ENCODE data around the gene HIF1A.

HIF1A gene

DNA sequence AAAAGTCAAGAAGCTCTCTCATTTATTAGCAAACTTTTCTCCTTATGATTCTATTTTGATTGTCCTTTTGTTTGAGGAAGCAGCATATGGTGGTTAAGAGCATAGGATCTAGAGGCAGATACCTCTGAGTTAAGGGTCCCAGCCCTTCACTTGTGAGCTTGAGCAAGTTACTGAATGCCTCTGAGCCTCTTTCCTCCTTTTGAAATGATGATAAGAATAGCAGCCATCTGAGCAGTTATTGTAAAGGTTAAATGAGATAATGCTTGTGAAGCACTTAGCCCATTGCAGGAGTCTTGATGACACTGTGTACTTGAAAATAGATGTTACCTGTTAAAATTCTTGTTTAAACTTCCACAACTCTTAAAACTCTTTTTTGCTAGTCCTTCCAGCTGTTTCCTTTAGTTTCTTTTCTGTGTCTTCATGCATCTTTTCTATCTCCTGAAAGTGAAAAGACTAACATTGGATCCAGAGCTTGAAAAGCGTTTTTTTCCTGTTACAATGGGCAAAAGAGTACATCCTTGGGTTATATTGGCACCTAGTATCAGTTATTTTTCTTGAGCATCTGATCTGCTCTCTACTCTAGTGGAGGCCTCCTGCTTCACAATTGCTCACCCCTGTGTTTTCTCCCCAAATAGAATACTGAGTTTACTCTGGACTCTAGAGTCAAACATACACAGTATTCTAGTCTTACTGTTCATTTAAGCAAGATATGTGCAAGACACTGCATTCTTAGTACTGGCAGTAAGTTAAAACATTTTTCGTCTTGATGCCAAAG is 3.1 kb downstream of the HIF1A start:
- peak overlapping the region; percentile 96 for H3K4me3 ChIP-seq (ENCODE audit: low read length)
- DNase-seq (ENCODE audit: low read depth): no peak
- TF ChIP-seq, protein P1, sequence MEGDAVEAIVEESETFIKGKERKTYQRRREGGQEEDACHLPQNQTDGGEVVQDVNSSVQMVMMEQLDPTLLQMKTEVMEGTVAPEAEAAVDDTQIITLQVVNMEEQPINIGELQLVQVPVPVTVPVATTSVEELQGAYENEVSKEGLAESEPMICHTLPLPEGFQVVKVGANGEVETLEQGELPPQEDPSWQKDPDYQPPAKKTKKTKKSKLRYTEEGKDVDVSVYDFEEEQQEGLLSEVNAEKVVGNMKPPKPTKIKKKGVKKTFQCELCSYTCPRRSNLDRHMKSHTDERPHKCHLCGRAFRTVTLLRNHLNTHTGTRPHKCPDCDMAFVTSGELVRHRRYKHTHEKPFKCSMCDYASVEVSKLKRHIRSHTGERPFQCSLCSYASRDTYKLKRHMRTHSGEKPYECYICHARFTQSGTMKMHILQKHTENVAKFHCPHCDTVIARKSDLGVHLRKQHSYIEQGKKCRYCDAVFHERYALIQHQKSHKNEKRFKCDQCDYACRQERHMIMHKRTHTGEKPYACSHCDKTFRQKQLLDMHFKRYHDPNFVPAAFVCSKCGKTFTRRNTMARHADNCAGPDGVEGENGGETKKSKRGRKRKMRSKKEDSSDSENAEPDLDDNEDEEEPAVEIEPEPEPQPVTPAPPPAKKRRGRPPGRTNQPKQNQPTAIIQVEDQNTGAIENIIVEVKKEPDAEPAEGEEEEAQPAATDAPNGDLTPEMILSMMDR (conservative IDR thresholded peaks at IDR 0.05; ENCODE audit: low read depth, low read length): no peak

DNA sequence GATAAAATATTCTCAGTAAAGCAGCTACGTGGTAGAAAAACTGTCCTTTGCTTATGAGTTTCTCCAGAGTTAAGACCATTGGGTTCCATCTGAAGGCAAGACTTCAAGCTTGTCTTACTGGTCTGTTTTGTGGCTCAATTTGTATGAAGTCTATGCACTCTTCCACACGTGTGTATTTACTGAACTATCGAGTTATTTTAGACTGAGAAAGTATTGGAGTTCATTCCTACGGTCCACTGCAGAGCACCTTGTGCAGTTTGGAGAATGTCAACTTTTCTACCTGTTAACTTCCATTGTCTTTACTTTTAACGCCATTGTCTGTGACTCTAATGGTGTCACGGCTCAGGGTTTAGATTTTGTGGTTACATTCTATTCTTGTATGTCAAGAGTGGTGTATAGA is 3.7 kb downstream of the HIF1A start:
- no peak for DNase-seq (ENCODE audit: low read depth)
- H3K4me3 ChIP-seq (ENCODE audit: low read length): peak overlapping the region; percentile 96

DNA sequence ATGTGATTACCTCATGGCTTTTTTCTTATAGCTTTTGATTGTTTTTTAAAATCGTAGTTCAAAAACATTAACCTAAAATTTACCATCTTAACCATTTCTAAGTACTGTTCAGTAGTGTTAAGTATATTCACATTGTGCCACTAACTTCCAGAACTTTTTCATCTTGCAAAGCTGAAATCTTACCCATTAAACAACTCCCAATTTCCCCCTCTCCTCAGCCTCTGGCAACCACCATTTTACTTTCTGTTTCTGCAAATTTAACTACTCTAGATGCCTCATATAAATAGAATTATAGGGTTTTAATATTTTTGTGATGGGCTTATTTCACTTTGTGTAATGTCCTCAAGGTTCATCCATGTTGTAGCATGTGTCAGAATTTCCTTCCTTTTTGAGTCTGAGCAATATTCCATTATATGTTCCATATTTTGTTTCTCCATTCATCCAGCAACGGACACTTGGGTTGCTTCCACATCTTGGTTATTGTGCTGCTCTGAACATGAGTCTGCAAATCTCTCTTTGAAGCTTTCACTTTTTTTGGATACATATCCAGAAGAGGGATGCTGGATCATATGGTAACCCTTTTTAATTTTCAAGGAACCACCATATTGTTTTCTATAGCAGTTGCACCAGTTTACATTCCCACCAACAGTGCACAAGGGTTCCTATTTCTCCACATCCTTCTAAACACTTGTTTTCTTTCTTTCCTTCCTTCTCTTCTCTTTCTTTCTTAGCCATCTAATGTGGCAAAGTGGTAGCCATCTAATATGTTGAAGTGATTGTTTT is 5.0 kb downstream of the HIF1A start:
- TF ChIP-seq, protein P1 (conservative IDR thresholded peaks at IDR 0.05; ENCODE audit: low read depth, low read length): no peak
- peak overlapping the region; percentile 96 for H3K4me3 ChIP-seq (ENCODE audit: low read length)
- no peak for DNase-seq (ENCODE audit: low read depth)

More for the DNA sequence above, 3.7 kb downstream of the HIF1A start:
- TF ChIP-seq, protein P1 (conservative IDR thresholded peaks at IDR 0.05; ENCODE audit: low read depth, low read length): no peak

DNA sequence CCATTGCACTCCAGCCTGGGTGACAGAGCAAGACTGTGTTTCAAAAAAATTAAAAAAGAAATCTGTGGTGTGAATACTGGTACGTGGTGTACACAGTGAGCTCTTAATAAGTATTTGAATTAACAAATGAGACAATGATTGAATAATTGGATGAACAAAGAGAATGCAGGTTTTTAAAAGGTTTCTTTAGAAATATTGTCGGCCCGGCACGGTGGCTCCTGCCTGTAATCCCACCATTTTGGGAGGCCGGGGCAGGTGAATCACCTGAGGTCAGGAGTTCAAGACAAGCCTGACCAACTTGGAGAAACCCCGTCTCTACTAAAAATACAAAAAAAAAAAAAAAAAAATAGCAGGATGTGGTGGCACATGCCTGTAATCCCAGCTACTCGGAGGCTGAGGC is 6.6 kb downstream of the HIF1A start:
- DNase-seq (ENCODE audit: low read depth): no peak
- TF ChIP-seq, protein P1 (conservative IDR thresholded peaks at IDR 0.05; ENCODE audit: low read depth, low read length): no peak
- peak overlapping the region; percentile 32 for H3K4me3 ChIP-seq (ENCODE audit: low read length)

DNA sequence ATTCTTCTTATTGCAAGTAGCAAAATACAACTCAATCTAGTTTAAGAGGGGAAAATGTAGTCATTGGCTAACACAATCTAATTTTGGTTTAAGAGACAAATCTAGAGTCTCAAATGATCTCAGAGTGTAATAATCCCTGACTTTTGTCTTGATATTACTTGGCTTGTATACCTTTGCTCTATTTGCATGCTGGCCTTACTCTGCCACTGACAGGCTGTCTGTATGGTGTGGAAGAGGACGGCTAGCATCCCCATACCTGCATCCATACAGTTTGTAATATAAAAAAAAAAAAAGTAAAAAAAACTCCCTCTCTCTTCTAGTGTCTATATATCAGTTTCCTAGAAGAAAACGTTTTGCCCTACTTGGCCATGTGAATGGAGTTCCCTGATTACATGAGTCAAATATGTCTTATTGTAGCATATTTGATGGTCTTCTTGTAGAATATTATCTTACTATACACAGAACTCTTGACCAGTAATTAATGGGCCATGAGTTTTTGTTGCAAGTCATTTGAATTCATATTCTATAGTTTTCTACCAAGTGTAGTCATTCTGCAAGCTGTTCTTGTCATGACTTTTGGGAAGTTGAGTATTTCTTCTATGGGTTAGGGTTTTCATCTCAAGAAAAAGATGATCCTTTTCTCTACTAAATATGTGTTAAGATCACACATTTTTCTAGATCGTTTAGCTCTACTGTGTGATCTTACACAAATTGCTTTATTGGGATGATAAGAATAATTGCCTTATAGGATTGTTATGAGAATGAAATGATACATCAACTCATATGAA is 8.2 kb downstream of the HIF1A start:
- H3K4me3 ChIP-seq (ENCODE audit: low read length): peak overlapping the region; percentile 29
- TF ChIP-seq, protein P1 (conservative IDR thresholded peaks at IDR 0.05; ENCODE audit: low read depth, low read length): no peak
- no peak for DNase-seq (ENCODE audit: low read depth)

DNA sequence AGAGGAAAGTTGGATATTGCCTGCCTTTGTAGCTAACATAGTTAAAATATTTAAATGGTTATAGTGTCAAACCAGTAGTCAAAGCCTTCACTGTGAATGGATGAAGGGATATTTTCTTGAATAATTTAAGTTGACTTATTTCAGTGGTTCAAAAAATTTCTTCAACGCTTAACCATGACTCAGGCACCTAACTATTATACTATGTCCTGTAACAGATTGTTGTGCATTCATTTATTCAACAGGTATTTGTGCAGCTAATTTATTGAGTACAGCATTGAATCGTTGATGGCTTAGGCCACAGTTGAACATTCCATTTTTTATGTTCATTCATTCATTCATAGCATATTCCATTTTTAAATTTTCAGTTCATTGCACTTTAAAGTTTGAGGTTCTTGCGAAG is 9.2 kb downstream of the HIF1A start:
- no peak for DNase-seq (ENCODE audit: low read depth)
- peak overlapping the region; percentile 29 for H3K4me3 ChIP-seq (ENCODE audit: low read length)
- TF ChIP-seq, protein P1 (conservative IDR thresholded peaks at IDR 0.05; ENCODE audit: low read depth, low read length): no peak
